GM19372 (cell line): ENCODE data around the gene CA11.

Experiments
- ATAC-seq: cut with Tn5 transposase; IDR thresholded peaks from one replicate; pipeline ENCODE4 v1.9.1; 2021; ENCODE audit warnings: mild to moderate bottlenecking, low read depth, moderate library complexity; ENCODE audit not compliant: unreplicated experiment

Gene CA11

DNA sequence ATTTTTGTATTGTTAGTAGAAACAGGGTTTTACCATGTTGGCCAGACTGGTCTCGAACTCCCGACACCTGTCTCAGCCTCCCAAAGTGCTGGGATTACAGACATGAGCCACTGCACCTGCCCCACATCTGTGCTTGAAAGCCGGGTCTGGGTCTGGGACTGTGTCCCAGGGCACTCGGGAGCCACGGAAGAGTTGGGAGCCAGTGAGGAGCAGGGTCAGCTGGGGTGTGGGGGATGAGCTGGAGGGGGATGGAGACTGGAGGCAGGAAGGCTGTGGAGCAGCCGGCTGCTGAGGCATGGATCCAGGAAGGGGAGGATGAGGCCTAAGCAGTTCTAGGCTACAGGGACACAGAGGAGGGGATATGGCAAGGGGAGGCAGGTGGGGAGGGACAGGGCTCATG, 50.2 kb downstream of the CA11 start:
- no peak for ATAC-seq

DNA sequence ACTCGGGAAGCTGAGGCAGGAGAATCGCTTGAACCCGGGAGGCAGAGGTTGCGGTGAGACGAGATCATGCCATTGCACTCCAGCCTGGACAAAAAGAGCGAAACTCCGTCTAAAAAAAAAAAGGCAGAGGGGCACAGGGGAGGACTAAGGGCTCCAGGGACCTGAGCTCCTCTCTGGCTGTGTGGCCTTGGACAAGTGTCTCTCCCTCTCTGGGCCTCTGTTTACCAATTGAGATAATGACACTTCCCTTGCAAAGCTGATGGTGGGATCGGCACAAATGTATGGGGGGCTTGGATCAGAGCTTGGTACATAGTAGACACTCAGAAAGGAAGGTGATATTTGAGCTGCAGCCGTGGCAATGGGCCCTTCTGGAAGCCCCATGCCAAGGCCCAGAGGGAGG, 50.8 kb downstream of the CA11 start:
- ATAC-seq: no peak

DNA sequence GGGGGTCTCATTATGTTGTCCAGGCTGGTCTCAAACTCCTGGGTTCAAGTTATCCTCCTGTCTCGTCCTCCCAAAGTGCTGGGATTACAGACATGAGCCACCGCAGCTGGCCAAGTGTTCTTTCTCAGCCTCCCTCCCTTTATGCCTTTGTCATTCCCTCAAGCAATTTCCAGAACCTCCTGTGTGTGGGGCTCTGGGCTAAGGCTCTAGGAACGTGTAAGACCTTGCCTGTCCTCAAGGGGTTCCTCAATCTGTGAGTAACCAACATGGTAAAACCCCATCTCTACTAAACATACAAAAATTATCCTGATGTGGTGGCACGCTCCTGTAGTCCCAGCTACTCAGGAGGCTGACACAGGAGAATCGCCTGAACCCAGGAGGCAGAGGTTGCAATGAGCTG, 55.0 kb downstream of the CA11 start:
- ATAC-seq: no peak

DNA sequence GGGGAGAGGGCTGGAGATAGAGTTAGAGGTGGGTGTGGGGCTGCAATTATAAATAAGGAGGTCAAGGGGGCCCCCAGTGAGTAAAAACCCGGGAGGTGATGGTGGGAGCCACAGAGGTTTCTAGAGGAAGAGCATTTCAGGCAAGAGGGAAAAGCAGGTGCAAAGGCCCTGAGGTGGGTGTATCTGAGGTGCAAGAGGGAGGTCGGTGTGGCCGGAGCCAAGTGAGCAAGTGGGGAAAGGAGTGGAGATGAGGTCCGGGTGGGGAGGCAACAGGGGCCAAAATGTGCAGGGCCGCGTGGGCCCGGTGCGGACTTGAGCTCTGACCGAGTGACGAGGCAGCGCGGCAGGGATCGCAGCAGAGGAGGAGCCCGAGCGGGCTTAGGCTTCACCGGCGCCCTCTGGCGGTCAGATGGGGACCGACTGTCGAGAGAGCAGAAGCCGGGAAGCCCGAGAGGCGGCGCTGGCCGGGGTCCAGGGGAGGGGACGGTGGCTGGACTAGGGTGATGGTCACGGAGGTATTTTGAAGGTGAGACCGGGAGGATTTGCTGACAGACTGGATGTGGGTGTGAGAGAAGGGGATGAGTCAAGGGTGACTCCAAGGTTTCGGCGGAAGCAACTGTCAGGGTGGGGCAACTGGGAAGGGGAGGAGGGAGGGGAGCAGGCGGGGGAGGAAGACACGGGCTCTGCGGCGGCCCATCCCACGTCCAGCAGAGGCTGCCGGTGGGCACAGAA, 57.2 kb downstream of the CA11 start:
- no peak for ATAC-seq
